Subcutaneous adipose tissue (tissue), 4 donors: ENCODE measurements around the gene CA5B. TPM values are rescaled to one million over a fixed set of nuclear protein-coding genes. Genes with fewer than 3 reads are reported as not detected.

Experiments used
- CTCF ChIP-seq: fragments of 450-650 bp; IDR thresholded peaks from one replicate; pipeline ENCODE4 v1.5.1; 2016; ENCODE audit warnings: low read depth, mild to moderate bottlenecking, control low read depth, antibody characterized with exemption, moderate library complexity
- total RNA-seq, 4 donors: library from RNA; depleted of rRNA; stranded (reverse); fragments of >200 nt; gene quantifications; one replicate each; pipeline ENCODE4 v1.1.0, GENCODE V29; 2016

CA5B gene
- total RNA-seq, 4 donors from 2014 or later = 12.4 to 29.3 (median 21.0) TPM

GRCh38 chrX:15719324-15719968, 18.6 kb upstream of the CA5B start:
- TF ChIP-seq CTCF = no peak

GRCh38 chrX:15721911-15722310, 16.2 kb upstream of the CA5B start:
- no peak for TF ChIP-seq CTCF

DNA sequence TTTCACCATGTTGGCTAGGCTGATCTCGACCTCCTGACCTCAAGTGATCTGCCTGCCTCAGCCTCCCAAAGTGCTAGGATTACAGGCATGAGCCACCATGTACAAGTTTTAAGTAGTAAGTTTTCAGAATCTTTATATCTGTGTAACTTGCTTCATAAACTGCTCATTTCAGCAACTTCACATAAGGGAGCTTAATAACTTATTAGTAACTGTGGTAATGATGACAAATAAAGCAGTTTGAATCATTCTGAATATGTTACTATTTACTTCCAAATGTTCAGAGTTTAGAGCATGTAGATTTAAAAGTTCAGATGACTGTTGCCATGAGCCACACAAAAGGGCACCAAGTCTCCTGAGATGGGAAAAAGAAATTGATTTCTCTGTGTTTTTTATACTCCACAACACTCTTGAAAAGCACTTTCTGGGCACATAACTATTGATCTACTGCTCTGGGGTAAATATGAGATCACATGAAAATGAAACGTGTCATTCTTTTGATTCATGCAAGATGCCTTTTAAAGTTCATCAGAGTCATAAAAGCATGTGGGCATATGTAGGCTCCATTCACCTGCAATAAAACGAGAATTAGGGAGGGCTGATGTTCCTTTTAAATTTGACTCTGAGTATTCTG, 14.1 kb upstream of the CA5B start:
- TF ChIP-seq CTCF = no peak

DNA sequence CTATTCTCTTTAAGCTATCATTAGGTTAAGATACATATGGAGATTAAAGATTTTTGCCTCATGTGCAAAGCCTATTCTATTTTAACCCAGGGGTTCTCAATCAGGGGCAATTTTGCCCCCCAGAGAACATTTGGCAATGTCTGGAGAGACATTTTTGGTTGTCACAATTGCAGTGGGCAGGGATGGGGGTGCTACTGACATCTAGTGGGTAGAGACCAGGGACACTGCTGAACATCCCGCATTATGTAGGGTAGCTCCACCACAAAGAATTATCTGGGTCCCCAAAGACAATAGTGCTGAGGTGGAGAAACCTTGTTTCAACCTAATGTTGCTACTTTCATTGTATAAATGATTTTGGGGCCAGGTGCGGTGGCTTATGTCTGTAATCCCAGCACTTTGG, 13.2 kb upstream of the CA5B start:
- TF ChIP-seq CTCF = no peak

DNA sequence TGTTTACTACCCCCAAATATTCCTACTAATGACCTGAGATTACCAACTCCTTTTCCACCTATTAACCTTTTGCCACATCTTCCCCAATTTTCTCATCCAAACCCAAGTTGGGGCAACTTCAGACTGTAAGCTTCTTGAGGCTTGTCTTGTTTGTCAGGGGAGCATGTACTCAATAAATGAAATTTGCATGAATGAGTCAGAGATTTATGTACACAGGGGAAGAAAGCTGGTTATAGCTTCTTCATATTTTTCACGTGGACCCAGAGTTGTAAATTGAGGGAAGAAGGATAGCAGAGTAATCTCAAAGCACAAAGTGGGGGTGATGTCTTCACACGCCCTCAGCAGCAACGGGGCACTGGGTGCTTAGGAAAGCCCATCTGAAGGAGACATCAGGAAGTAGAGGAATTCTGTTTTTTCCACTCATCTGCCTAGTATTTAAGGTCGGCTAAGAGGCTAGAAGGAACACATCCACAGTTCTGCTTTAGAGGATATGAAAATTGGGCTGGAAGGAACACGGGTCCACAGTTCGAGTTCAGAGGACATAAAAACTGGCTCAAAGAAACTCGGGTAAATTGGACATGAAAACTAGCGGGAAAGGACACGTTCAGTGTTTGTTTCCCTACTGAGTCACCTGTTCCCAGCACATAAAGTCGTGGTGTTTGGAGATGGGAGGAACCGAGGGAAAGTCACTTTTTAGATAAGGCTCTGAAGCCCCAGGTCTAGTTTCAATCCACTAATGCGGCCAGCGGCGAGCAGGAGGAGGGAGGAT, 696 bp upstream of the CA5B start:
- no peak for TF ChIP-seq CTCF

GRCh38 chrX:15739886-15740285, 1.8 kb downstream of the CA5B start:
- no peak for TF ChIP-seq CTCF

- no peak for TF ChIP-seq CTCF
These were observed 6.3 kb downstream of the CA5B start for GRCh38 chrX:15744181-15744867.
